ENCODE measurements around the gene MEMO1. TPM values are rescaled to one million over a fixed set of nuclear protein-coding genes. Genes with fewer than 3 reads are reported as not detected.
"Not testable (repeated sequence)": the region's sequence is repeated elsewhere in the genome, so short reads cannot be mapped to it uniquely, and the experiment has no call there.

MEMO1 gene
- total RNA-seq, 1 donor = 28.8 TPM

DNA sequence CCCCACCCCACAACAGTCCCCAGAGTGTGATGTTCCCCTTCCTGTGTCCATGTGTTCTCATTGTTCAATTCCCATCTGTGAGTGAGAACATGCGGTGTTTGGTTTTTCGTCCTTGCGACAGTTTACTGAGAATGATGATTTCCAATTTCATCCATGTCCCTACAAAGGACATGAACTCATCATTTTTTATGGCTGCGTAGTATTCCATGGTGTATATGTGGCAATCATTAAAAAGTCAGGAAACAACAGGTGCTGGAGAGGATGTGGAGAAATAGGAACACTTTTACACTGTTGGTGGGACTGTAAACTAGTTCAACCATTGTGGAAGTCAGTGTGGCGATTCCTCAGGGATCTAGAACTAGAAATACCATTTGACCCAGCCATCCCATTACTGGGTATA, 168.7 kb downstream of the MEMO1 start:
- DNase-seq (ENCODE audit: low read depth in 2 of 3, low spot score in 2 of 3) = not testable (repeated sequence)

DNA sequence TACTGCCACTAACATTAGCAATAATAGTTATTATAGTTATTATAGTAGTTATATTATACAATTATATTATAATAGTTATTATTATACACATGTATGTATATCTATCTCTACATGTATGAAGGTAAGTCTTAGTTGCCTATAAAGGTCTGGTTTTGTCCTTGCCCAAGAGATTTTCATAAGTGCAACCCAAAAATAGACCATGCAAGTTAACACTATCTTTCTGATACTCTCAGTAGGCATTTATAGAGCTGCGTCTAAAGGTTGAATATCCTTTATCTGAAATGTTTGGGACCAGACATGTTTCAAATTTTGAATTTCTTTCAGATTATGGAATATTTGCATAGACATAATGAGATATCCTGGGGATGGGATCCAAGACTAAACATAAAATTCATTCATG, 175.4 kb downstream of the MEMO1 start:
- no peak for DNase-seq (ENCODE audit: low read depth in 2 of 3, low spot score in 2 of 3)

DNA sequence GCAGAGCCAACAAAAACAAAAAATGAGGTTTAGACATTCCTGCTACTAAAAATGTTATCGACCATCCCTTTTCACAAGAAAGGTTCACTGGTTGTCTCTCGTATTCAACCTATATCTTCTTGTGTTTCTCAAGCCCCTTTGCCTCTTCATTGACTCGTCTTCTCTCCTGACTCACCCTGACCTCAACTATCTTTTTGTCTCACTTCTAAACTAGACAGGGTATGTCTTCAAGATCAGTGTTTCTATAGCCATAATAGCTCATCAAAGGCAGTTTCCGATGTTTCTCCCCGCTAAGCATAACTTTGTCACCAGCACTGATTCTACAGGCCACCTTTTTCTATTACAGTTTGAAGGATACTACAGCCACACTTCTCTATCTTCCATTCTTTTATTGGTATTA, 178.4 kb downstream of the MEMO1 start:
- DNase-seq (ENCODE audit: low read depth in 2 of 3, low spot score in 2 of 3) = no peak

DNA sequence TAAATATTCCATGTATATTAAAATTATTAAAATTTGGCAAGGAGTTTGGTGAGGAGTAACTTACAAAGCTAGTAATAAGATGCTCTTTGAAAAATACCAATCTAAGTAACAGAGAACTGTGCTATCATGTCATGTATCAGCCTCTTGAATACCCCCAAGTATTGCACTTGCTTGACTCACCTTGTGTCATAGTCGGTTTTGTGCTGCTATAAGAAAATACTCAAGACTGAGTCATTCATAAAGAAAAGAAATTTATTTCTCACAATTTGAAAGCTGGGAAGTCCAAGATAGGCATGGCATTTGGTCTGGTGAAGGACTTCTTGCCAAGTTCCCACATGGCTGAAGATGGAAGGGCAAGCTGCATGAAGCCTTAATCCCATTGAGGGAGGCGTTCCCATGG, 179.2 kb downstream of the MEMO1 start:
- DNase-seq (ENCODE audit: low read depth in 2 of 3, low spot score in 2 of 3) = no peak

DNA sequence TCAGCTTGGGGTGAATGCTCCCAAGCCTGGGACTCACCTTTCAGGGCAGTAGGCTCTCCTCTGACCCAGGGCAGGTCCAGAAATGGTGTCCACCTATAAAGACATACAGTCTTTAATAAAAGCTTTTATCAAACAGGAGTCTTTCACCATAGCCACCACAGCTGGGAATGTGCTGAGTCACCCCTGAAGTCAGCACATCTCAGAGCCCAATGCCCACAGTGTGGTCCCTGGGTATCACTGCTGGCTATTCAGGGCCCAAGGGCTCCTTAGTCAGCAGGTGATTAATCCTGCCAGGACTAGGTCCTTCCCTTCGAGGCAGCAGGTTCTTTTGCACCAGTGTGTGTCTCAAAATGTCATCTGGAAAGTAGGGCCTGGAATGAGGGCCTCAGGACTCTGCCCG, 181.9 kb downstream of the MEMO1 start:
- DNase-seq (ENCODE audit: low read depth in 2 of 3, low spot score in 2 of 3) = no peak

DNA sequence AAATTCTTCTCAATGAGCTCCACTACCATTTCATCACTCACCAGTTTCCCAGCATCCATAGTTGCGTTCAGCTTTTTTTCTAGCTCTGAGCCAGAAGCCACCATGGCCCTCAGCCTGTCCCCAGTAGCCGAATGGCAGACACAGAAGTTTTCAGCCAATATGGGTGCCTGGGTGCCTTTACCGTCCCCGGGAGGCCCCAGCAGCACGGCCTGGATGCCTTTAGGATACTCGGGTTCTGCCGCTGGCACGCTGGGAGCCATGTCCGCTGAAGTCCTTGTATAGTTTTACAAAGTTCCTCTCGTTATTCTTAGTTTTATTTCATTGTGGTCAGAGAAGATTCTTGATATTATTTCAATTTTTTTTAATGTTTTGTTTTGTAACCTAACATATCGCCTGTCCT, 187.2 kb downstream of the MEMO1 start:
- DNase-seq (ENCODE audit: low read depth in 2 of 3, low spot score in 2 of 3) = no peak

DNA sequence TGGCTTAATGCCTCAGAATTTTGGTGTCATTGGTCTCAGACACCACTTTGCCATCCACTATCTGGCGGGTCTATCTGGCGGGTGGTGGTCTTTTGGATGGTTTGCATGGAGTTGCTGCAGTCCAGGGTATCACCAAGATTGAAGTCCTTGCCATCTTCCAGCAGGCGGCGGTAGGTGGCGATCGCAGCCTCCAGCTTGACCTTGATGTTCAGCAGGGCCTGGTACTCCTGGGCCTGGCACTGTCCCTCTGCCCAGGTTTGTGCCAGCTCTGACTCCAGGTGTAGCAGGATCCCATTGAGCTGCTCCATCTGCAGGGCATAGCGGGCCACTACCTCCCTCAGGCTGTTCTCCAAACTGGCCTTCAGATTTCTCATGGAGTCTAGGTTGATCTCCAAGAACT, 188.2 kb downstream of the MEMO1 start:
- no peak for DNase-seq (ENCODE audit: low read depth in 2 of 3, low spot score in 2 of 3)

Other genes with a start within 250 kb of the MEMO1 start
- 24.0 TPM for gene DPY30, start 28.8 kb upstream of the MEMO1 start, total RNA-seq
- gene SPAST, start 52.5 kb upstream of the MEMO1 start, total RNA-seq = 14.5 TPM
- 11.8 TPM for gene SLC30A6, start 154.9 kb upstream of the MEMO1 start, total RNA-seq